GM12891 (cell line): ENCODE data around the gene OPRL1.

ENCODE experiments used
- PAX5 ChIP-seq: IDR thresholded peaks from 2 replicates; pipeline ENCODE4 v1.6.1; 2011; ENCODE audit warnings: low read length, moderate library complexity, mild to moderate bottlenecking; ENCODE audit not compliant: insufficient read depth, severe bottlenecking
- POLR2A ChIP-seq: IDR thresholded peaks from 2 replicates; pipeline ENCODE4 v1.6.1; 2011; ENCODE audit warnings: low read depth, low read length, control low read depth
- POLR2AphosphoS5 ChIP-seq: IDR thresholded peaks from 2 replicates; pipeline ENCODE4 v1.6.1; 2011; ENCODE audit warnings: low read depth, low read length, control low read depth
- POU2F2 ChIP-seq: IDR thresholded peaks from 2 replicates; pipeline ENCODE4 v1.6.1; 2011; ENCODE audit warnings: low read depth, mild to moderate bottlenecking, control low read depth, low read length, moderate library complexity
- SPI1 ChIP-seq: IDR thresholded peaks from 2 replicates; pipeline ENCODE4 v1.6.1; 2011; ENCODE audit warnings: low read depth, low read length, control low read depth
- TAF1 ChIP-seq: IDR thresholded peaks from 2 replicates; pipeline ENCODE4 v1.6.1; 2011; ENCODE audit warnings: low read depth, low read length, control low read depth

DNA sequence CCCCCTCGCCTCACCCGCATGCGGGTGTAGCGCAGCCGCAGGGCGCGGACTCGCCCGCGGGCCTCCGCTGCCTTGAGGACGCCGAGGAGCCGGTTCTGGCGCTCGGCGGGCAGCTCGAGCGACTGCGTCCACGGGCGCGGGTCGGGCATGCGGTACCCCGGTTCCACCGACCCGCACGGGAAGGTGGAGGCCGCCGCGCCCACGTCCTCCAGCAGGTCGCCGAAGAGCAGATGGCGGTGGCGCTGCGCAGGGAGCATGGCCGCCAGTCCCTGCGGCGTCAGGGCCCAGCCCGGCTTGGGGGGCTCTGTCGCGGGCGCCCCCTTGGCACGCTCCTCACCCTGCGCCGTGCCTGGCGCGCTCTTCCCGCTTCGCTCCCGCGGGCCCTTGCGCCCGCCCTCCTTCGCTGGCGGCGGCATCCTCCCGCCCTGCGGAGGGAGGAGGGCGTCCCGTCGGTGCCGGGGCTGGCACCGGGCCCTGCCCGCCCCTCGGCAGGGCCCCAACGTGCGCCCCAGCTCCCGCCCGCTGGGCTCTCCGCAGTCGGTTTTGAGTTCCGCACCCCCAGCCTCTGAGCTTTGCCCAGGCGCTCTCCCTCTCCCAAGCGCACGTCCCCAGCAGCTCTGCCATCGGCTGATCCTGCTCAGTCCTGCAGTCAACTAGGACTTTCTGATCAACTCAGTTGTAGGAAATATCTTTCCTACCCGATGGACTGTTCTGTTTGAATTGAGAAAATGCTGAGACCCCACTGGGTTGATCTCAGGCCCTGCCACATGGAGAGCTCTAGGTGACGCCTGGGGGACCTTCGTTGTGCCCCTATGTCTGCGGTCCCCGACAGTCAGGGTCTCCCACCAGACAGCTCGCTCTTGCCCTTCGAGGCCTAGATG, 4.2 kb downstream of the OPRL1 start, which contains the start of gene LKAAEAR1:
- TF ChIP-seq SPI1 (no peak), POLR2A (no peak), POLR2AphosphoS5 (no peak), POU2F2 (no peak), PAX5 (no peak), TAF1 (no peak)
